MM.1S (cell line): ENCODE measurements around the gene SIRT4.
"Not testable (repeated sequence)": the region's sequence is repeated elsewhere in the genome, so short reads cannot be mapped to it uniquely, and the experiment has no call there.

Experiments used
- CTCF ChIP-seq: fragments of 300-600 bp; sonication (generic); IDR thresholded peaks from 2 replicates; pipeline ENCODE4 v1.5.1; 2016; ENCODE audit warnings: antibody characterized with exemption, low read length, mixed read lengths
- EZH2 ChIP-seq: fragments of 300-600 bp; sonication (generic); optimal IDR thresholded peaks from 2 replicates; pipeline ENCODE3; 2017; ENCODE audit warnings: low read depth, mild to moderate bottlenecking, antibody characterized with exemption, low read length, mixed read lengths

GRCh38 chr12:120253313-120253712 lies 48.8 kb upstream of the SIRT4 start:
- TF ChIP-seq EZH2, CTCF: not testable (repeated sequence)
